HL-60 (cell line): ENCODE measurements around the gene DOCK1.

Source experiments
- DNase-seq, 2 experiments: peaks; one replicate each; pipeline ENCODE4 v3.0.0-alpha.2; 2010 to 2020; ENCODE audit warnings: low read depth in 1 of 2, low spot score in 1 of 2
- H3K27ac ChIP-seq: fragments of 250-450 bp; sonication (Bioruptor Pico); replicated peaks from 2 replicates; pipeline ENCODE4 v1.5.1; 2020; ENCODE audit warnings: mild to moderate bottlenecking, moderate library complexity
- H3K27me3 ChIP-seq: fragments of 250-450 bp; sonication (Bioruptor Pico); 2 replicates; pipeline ENCODE4 v1.5.1; 2021; ENCODE audit warnings: mild to moderate bottlenecking, moderate library complexity; ENCODE audit not compliant: insufficient read depth, poor library complexity, severe bottlenecking
- H3K4me3 ChIP-seq: replicated peaks from 2 replicates; pipeline ENCODE4 v1.5.1; 2011; ENCODE audit warnings: mild to moderate bottlenecking, control low read depth, low read length; ENCODE audit not compliant: insufficient read depth
- GABPA ChIP-seq: IDR thresholded peaks from 2 replicates; pipeline ENCODE4 v1.6.1; 2012; ENCODE audit warnings: low read depth
- POLR2AphosphoS5 ChIP-seq: IDR thresholded peaks from 2 replicates; pipeline ENCODE4 v1.6.1; 2012; ENCODE audit warnings: low read depth
- SPI1 ChIP-seq: IDR thresholded peaks from 2 replicates; pipeline ENCODE4 v1.6.1; 2012; ENCODE audit warnings: low read depth, mild to moderate bottlenecking, borderline replicate concordance
- TF ChIP-seq, protein P1 (sequence below): IDR thresholded peaks from 2 replicates; pipeline ENCODE4 v1.6.1; 2012; ENCODE audit warnings: low read depth; ENCODE audit not compliant: insufficient replicate concordance
- TF ChIP-seq, protein P2 (sequence below): IDR thresholded peaks from one replicate; pipeline ENCODE4 v1.5.1; 2011; ENCODE audit warnings: low read length, control low read depth, inconsistent platforms; ENCODE audit not compliant: insufficient read depth

Gene DOCK1

DNA sequence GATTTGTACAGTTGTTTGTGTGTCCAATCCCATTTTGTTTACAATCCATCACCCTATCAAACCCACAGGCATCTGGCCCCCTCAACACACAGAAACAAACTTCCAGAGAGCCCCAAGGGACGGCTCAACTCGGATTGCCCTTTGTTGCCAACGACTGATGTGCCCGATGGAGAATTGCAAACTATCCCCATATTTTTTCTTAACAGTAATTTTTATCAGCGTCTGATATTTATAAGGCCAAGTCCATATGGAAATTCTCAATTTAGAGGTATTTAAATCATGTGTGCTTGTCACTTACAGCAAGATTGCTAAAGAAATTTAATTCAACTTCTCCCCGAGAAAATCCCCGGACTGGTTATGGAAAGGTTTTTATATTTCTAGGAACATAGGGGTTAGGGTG is 530.0 kb downstream of the DOCK1 start:
- no peak for DNase-seq
- TF ChIP-seq, protein P1, sequence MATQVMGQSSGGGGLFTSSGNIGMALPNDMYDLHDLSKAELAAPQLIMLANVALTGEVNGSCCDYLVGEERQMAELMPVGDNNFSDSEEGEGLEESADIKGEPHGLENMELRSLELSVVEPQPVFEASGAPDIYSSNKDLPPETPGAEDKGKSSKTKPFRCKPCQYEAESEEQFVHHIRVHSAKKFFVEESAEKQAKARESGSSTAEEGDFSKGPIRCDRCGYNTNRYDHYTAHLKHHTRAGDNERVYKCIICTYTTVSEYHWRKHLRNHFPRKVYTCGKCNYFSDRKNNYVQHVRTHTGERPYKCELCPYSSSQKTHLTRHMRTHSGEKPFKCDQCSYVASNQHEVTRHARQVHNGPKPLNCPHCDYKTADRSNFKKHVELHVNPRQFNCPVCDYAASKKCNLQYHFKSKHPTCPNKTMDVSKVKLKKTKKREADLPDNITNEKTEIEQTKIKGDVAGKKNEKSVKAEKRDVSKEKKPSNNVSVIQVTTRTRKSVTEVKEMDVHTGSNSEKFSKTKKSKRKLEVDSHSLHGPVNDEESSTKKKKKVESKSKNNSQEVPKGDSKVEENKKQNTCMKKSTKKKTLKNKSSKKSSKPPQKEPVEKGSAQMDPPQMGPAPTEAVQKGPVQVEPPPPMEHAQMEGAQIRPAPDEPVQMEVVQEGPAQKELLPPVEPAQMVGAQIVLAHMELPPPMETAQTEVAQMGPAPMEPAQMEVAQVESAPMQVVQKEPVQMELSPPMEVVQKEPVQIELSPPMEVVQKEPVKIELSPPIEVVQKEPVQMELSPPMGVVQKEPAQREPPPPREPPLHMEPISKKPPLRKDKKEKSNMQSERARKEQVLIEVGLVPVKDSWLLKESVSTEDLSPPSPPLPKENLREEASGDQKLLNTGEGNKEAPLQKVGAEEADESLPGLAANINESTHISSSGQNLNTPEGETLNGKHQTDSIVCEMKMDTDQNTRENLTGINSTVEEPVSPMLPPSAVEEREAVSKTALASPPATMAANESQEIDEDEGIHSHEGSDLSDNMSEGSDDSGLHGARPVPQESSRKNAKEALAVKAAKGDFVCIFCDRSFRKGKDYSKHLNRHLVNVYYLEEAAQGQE: no peak
- TF ChIP-seq, protein P2, sequence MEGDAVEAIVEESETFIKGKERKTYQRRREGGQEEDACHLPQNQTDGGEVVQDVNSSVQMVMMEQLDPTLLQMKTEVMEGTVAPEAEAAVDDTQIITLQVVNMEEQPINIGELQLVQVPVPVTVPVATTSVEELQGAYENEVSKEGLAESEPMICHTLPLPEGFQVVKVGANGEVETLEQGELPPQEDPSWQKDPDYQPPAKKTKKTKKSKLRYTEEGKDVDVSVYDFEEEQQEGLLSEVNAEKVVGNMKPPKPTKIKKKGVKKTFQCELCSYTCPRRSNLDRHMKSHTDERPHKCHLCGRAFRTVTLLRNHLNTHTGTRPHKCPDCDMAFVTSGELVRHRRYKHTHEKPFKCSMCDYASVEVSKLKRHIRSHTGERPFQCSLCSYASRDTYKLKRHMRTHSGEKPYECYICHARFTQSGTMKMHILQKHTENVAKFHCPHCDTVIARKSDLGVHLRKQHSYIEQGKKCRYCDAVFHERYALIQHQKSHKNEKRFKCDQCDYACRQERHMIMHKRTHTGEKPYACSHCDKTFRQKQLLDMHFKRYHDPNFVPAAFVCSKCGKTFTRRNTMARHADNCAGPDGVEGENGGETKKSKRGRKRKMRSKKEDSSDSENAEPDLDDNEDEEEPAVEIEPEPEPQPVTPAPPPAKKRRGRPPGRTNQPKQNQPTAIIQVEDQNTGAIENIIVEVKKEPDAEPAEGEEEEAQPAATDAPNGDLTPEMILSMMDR: no peak
- TF ChIP-seq POLR2AphosphoS5 (no peak), GABPA (no peak), SPI1 (no peak)
- H3K4me3 ChIP-seq: no peak overlapping the region

DNA sequence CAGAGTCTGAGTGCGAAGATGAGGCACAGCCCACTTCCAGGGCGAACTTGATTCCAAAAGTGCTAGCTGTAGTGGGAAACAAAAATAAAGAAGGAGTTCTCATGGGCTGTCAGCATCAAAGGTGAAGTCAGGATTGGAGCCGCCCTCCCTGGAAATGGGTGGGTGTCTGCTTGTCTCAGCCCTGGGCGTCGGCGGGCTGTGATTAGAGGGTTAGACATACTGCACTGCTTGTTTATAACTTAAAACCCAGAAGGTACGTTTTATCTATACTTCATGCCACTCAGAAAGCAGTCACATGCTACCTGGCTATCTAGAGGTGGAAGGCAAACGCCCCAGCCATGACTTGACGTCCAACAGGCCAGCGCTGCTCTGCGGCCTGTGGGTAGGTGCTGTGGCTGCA is 535.1 kb downstream of the DOCK1 start:
- no peak for DNase-seq
- Histone ChIP-seq H3K27me3 (no peaks in the 10 kb centered on the region), H3K4me3 (no peak overlapping the region), H3K27ac (no peak overlapping the region)
- TF ChIP-seq, protein P1: no peak
- TF ChIP-seq, protein P2: no peak
- no peak for TF ChIP-seq GABPA
- TF ChIP-seq POLR2AphosphoS5: no peak
- TF ChIP-seq SPI1: no peak

More for the DNA sequence above, 530.0 kb downstream of the DOCK1 start:
- H3K27me3 ChIP-seq: no peaks in the 10 kb centered on the region
- no peak overlapping the region for H3K27ac ChIP-seq

- Histone ChIP-seq H3K27ac (no peak overlapping the region), H3K27me3 (no peaks in the 10 kb centered on the region), H3K4me3 (no peak overlapping the region)
- DNase-seq: no peak
- TF ChIP-seq SPI1 (no peak), POLR2AphosphoS5 (no peak), GABPA (no peak)
- TF ChIP-seq, protein P2: no peak
- TF ChIP-seq, protein P1: no peak
Measured at GRCh38 chr10:127441350-127442219, 536.4 kb downstream of the DOCK1 start.
